B cell (primary cell): ENCODE measurements around the gene CAMK2A. TPM values are rescaled to one million over a fixed set of nuclear protein-coding genes. Genes with fewer than 3 reads are reported as not detected.

Experiments
- ATAC-seq: fragments of 200-7000 bp; cut with Tn5 transposase; one replicate; pipeline ENCODE4 v1.10.0; 2021; ENCODE audit warnings: low read depth, mild to moderate bottlenecking, moderate number of reproducible peaks, moderate library complexity
- CTCF ChIA-PET: fragments of 350-600 bp; sonication (Branson Sonifier 250); formaldehyde crosslinking; loops from one replicate; lab custom pipeline; 2021; ENCODE audit warnings: antibody characterized with exemption, inconsistent platforms; lab: Charles Lee
- POLR2A ChIA-PET: fragments of 350-600 bp; sonication (Branson Sonifier 250); formaldehyde crosslinking; loops from one replicate; lab custom pipeline; 2021; ENCODE audit warnings: antibody characterized with exemption; lab: Charles Lee
- DNase-seq: peaks from one replicate; pipeline ENCODE4 v3.0.0; 2013
- H2AFZ ChIP-seq: 2 replicates; pipeline ENCODE4 v1.6.1; 2012; ENCODE audit warnings: mild to moderate bottlenecking, low read depth, low read length; ENCODE audit not compliant: insufficient read depth, poor library complexity, severe bottlenecking
- H3K27ac ChIP-seq, 2 donors: 1 replicate in 1 of 2; 2 replicates in 1 of 2; pipeline ENCODE4 v1.5.1; 2012 to 2013; ENCODE audit warnings: low read length in 2 of 2, mild to moderate bottlenecking in 2 of 2, moderate library complexity in 1 of 2
- H3K27me3 ChIP-seq, 4 experiments: fragments of 200-600 bp in 1 of 4; sonication (generic) in 1 of 4; replicated peaks in 1 of 4; 1 replicate in 2 of 4; 2 replicates in 2 of 4; pipeline versions ENCODE4 v1.6.1 to v1.7.0; 2013 to 2016; ENCODE audit warnings: low read length in 3 of 4, mild to moderate bottlenecking in 2 of 4, mixed read lengths in 1 of 4, moderate library complexity in 1 of 4; ENCODE audit not compliant: insufficient read depth in 4 of 4, control insufficient read depth in 3 of 4; ENCODE audit errors: control extremely low read depth in 1 of 4
- H3K36me3 ChIP-seq, 2 experiments: replicated peaks in 1 of 2; 1 replicate in 1 of 2; 2 replicates in 1 of 2; pipeline versions ENCODE4 v1.6.1 to v1.7.1; 2013; ENCODE audit warnings: low read length in 1 of 2; ENCODE audit not compliant: insufficient read depth in 2 of 2, control insufficient read depth in 1 of 2; ENCODE audit errors: control extremely low read depth in 1 of 2, extremely low read depth in 1 of 2
- H3K4me1 ChIP-seq, 2 donors: fragments of 200-600 bp in 1 of 2; sonication (generic) in 1 of 2; 1 replicate in 1 of 2; 2 replicates in 1 of 2; pipeline versions ENCODE4 v1.5.1 to v1.6.1; 2013 to 2017; ENCODE audit warnings: low read length in 2 of 2; ENCODE audit not compliant: control insufficient read depth in 2 of 2, insufficient read depth in 2 of 2
- H3K4me2 ChIP-seq: replicated peaks from 2 replicates; pipeline ENCODE3; 2012; ENCODE audit warnings: mild to moderate bottlenecking, low read depth, low read length; ENCODE audit not compliant: poor library complexity, severe bottlenecking
- H3K4me3 ChIP-seq, 5 experiments: fragments of 200-600 bp in 1 of 5; sonication (generic) in 1 of 5; 1 replicate in 3 of 5; 2 replicates in 2 of 5; pipeline versions ENCODE4 v1.5.1 to v1.7.0; 2011 to 2016; ENCODE audit warnings: low read length in 4 of 5, mild to moderate bottlenecking in 4 of 5, low read depth in 2 of 5, control low read depth in 1 of 5, moderate library complexity in 1 of 5; ENCODE audit not compliant: insufficient read depth in 1 of 5; ENCODE audit errors: control extremely low read depth in 1 of 5, extremely low read depth in 1 of 5
- H3K79me2 ChIP-seq: fragments of 200-600 bp; sonication (generic); one replicate; pipeline ENCODE4 v1.6.0; 2016; ENCODE audit warnings: low read length; ENCODE audit not compliant: control insufficient read depth, insufficient read depth
- H3K9ac ChIP-seq: fragments of 200-600 bp; sonication (generic); 2 replicates; pipeline ENCODE4 v1.6.1; 2017; ENCODE audit warnings: mild to moderate bottlenecking, low read length, moderate library complexity
- H3K9me3 ChIP-seq, 3 donors: one replicate each; pipeline versions ENCODE4 v1.6.1 to v1.7.1; 2013; ENCODE audit warnings: low read length in 2 of 3; ENCODE audit not compliant: control insufficient read depth in 2 of 3, insufficient read depth in 1 of 3; ENCODE audit errors: control extremely low read depth in 1 of 3
- H4K20me1 ChIP-seq: 2 replicates; pipeline ENCODE4 v1.6.0; 2012; ENCODE audit warnings: mild to moderate bottlenecking, low read length; ENCODE audit not compliant: insufficient read depth, control insufficient read depth, poor library complexity, severe bottlenecking
- H3K27ac Mint-ChIP-seq: one replicate; pipeline ENCODE4 v1.8.0; 2021; ENCODE audit warnings: mixed read lengths
- H3K27me3 Mint-ChIP-seq: one replicate; pipeline ENCODE4 v1.8.0; 2021; ENCODE audit warnings: mixed read lengths
- H3K4me1 Mint-ChIP-seq: one replicate; pipeline ENCODE4 v1.8.0; 2021; ENCODE audit warnings: mixed read lengths
- H3K4me3 Mint-ChIP-seq: one replicate; pipeline ENCODE4 v1.8.0; 2021; ENCODE audit warnings: mixed read lengths
- H3K9me3 Mint-ChIP-seq: one replicate; pipeline ENCODE4 v1.8.0; 2022; ENCODE audit warnings: mixed read lengths; ENCODE audit not compliant: insufficient read depth
- EZH2 ChIP-seq: IDR thresholded peaks from 2 replicates; pipeline ENCODE4 v1.6.1; 2012; ENCODE audit warnings: borderline replicate concordance, low read depth, mild to moderate bottlenecking, moderate library complexity, low read length; ENCODE audit not compliant: insufficient read depth, poor library complexity, severe bottlenecking
- WGBS: methylation state at CpG from one replicate; pipeline ENCODE4 v1.1.5; 2013; ENCODE audit warnings: missing lambda C conversion rate; ENCODE audit not compliant: insufficient coverage; 5-methylcytosine and 5-hydroxymethylcytosine counted together
- intact Hi-C: fragments of 100-400 bp; cut with micrococcal nuclease; formaldehyde crosslinking; loops from one replicate; pipeline ENCODE4 v1.10.0; 2022
- polyA plus RNA-seq: library from polyadenylated mRNA; depleted of rRNA; stranded (reverse); fragments of >200 nt; gene quantifications from 2 replicates; pipeline ENCODE4 v1.2.3, GENCODE V29; 2012
- total RNA-seq, 2 donors: library from RNA; stranded (reverse); fragments of 120-200 nt in 1 of 2; gene quantifications; 1 replicate in 1 of 2; 2 replicates in 1 of 2; pipeline versions ENCODE4 v1.2.3 to v1.2.4, GENCODE V29; 2013 to 2022
- TF ChIP-seq, protein P1 (sequence below): fragments of 200-600 bp; IDR thresholded peaks from one replicate; pipeline ENCODE4 v1.8.0; 2022; ENCODE audit warnings: antibody characterized with exemption, mild to moderate bottlenecking

The CAMK2A gene
- total and polyA plus RNA-seq, 2 donors (not counting 1 experiment from before 2014, with no cell fraction given): not detected

DNA sequence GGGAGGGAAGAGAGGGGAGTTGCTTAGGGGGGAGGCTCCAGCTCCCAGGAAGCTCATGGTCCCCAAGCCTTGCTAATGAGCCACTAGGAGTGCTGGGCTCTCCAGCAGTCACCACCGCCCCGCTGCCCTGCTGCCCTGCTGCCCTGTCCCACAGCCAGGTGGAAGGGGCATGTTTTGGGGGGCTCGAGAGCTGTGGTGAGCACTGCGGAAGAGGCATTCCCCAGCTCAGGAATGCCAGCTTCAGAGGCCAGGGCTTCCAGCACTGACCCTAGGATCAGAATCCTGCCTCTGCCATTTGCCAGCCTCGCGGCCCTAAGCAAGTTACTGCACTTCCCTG, 82.8 kb downstream of the CAMK2A start:
- POLR2A ChIA-PET: no interaction called here
- Mint-ChIP-seq H3K9me3 (no peaks in the 10 kb centered on the region), H3K27me3 (peaks cover 21% of the 10 kb centered on the region), H3K4me1 (peaks cover 6% of the 10 kb centered on the region), H3K4me3 (no peak overlapping the region), H3K27ac (no peak overlapping the region)
- intact Hi-C loops: no loop called here
- no peaks in the 10 kb centered on the region for H3K79me2 ChIP-seq
- TF ChIP-seq EZH2: no peak
- H3K36me3 ChIP-seq: no peaks in the 10 kb centered on the region
- no peak overlapping the region for H3K27ac ChIP-seq
- no peak overlapping the region for H3K9ac ChIP-seq
- DNase-seq (no peak), ATAC-seq (no peak)
- WGBS: 96% methylated on average over 4 of the region's 6 CpGs
- no peak overlapping the region for H3K4me2 ChIP-seq
- no peaks in the 10 kb centered on the region for H4K20me1 ChIP-seq
- no peak overlapping the region for H2AFZ ChIP-seq
- H3K4me3 ChIP-seq: no peak overlapping the region
- CTCF ChIA-PET: interaction anchor here (2.8 kb wide), 1 partner anchor 11 kb away, joined by 9 read pairs; no protein-coding TSS in a partner anchor
- peaks cover 0 to 19% (median 0%) of the 10 kb centered on the region in 4 experiments for H3K27me3 ChIP-seq
- peaks cover 7 to 11% of the 10 kb centered on the region in 2 donors for H3K4me1 ChIP-seq
- peaks cover 0 to 5% (median 0%) of the 10 kb centered on the region in 3 donors for H3K9me3 ChIP-seq

DNA sequence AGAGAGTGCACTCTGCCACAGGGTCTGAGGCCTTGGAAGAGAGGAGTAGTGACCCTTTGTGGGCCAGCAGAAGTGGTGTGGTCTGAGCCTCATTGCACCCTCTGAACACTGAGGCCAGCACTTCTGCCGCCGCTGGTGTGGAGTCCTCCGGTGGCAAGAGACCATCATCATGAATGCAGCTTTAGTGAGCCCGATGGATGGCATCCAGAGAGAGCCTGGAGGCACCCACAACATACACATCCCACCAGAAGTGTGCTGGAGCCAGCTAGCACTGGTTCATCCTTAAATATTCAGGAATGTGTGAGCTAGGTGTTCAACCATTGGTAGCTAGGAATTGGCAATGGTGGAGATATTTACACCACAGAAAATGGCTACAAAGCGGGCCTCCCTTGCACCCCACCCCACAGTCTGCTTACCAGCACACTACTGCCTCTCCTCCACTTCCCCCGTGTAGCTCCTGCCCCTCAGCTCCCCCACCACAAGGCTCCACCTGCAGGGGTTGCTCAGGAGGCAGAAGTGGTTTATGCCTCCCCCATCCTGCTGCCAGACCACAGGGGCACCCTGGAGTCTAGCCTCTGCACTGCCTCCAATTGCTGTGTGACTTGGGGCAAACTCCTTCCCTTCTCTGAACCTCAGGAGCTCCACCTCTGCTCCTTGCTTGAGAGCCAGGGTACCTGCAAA, 83.3 kb downstream of the CAMK2A start:
- Histone ChIP-seq H3K27me3 (peaks cover 0 to 19% (median 0%) of the 10 kb centered on the region in 4 experiments), H3K36me3 (no peaks in the 10 kb centered on the region), H3K27ac (no peak overlapping the region), H3K4me1 (peaks cover 7 to 11% of the 10 kb centered on the region in 2 donors), H3K79me2 (no peaks in the 10 kb centered on the region), H3K4me3 (no peak overlapping the region), H3K4me2 (no peak overlapping the region), H3K9ac (no peak overlapping the region), H4K20me1 (no peaks in the 10 kb centered on the region), H2AFZ (no peak overlapping the region), H3K9me3 (peaks cover 0 to 5% (median 0%) of the 10 kb centered on the region in 3 donors)
- ATAC-seq: no peak
- WGBS: 76% methylated on average over 5 of the region's 6 CpGs
- H3K4me3 Mint-ChIP-seq: no peak overlapping the region
- intact Hi-C loops: no loop called here
- H3K27me3 Mint-ChIP-seq: peaks cover 21% of the 10 kb centered on the region
- no peaks in the 10 kb centered on the region for H3K9me3 Mint-ChIP-seq
- peaks cover 6% of the 10 kb centered on the region for H3K4me1 Mint-ChIP-seq
- POLR2A ChIA-PET: no interaction called here
- H3K27ac Mint-ChIP-seq: no peak overlapping the region
- no peak for DNase-seq
- CTCF ChIA-PET: interaction anchor here (0.5 to 2.8 kb wide), 2 partner anchors 12 to 107 kb away, joined by 3 to 9 read pairs; no protein-coding TSS in a partner anchor
- no peak for TF ChIP-seq EZH2
- TF ChIP-seq, protein P1, sequence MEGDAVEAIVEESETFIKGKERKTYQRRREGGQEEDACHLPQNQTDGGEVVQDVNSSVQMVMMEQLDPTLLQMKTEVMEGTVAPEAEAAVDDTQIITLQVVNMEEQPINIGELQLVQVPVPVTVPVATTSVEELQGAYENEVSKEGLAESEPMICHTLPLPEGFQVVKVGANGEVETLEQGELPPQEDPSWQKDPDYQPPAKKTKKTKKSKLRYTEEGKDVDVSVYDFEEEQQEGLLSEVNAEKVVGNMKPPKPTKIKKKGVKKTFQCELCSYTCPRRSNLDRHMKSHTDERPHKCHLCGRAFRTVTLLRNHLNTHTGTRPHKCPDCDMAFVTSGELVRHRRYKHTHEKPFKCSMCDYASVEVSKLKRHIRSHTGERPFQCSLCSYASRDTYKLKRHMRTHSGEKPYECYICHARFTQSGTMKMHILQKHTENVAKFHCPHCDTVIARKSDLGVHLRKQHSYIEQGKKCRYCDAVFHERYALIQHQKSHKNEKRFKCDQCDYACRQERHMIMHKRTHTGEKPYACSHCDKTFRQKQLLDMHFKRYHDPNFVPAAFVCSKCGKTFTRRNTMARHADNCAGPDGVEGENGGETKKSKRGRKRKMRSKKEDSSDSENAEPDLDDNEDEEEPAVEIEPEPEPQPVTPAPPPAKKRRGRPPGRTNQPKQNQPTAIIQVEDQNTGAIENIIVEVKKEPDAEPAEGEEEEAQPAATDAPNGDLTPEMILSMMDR: no peak
